GM10266 (cell line): ENCODE measurements around the gene TRERF1.
"Not testable (repeated sequence)": the region's sequence is repeated elsewhere in the genome, so short reads cannot be mapped to it uniquely, and the experiment has no call there.

Source experiments
- DNase-seq: peaks from one replicate; pipeline ENCODE4 v3.0.0; 2012; ENCODE audit errors: extremely low spot score
- TF ChIP-seq, protein P1 (sequence below): IDR thresholded peaks from 2 replicates; pipeline ENCODE4 v1.5.1; 2012; ENCODE audit warnings: mild to moderate bottlenecking, low read depth; ENCODE audit not compliant: control insufficient read depth, insufficient read depth; ENCODE audit errors: missing control alignments

TRERF1 gene

DNA sequence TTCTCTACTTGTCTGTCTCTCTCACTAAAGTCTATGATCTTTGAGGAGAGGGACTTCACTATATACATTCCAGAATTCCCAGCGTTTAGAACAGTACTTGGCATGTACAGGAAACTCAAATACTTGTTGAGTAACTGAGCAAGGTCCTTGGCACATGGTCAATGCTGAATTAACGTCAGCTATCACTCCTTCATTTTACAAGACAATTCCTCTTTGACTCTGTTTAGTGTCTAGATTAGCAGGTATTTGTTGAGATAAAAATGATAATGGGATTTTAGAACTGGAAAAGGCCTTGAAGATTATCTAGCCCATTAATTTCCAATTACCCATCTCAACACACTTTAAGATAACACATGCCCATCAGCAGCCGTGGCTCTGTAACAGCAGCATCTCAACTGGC, 250.3 kb downstream of the TRERF1 start:
- no peak for DNase-seq
- TF ChIP-seq, protein P1, sequence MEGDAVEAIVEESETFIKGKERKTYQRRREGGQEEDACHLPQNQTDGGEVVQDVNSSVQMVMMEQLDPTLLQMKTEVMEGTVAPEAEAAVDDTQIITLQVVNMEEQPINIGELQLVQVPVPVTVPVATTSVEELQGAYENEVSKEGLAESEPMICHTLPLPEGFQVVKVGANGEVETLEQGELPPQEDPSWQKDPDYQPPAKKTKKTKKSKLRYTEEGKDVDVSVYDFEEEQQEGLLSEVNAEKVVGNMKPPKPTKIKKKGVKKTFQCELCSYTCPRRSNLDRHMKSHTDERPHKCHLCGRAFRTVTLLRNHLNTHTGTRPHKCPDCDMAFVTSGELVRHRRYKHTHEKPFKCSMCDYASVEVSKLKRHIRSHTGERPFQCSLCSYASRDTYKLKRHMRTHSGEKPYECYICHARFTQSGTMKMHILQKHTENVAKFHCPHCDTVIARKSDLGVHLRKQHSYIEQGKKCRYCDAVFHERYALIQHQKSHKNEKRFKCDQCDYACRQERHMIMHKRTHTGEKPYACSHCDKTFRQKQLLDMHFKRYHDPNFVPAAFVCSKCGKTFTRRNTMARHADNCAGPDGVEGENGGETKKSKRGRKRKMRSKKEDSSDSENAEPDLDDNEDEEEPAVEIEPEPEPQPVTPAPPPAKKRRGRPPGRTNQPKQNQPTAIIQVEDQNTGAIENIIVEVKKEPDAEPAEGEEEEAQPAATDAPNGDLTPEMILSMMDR, result no peak

GRCh38 chr6:42200035-42200434, 251.7 kb downstream of the TRERF1 start:
- no peak for DNase-seq
- TF ChIP-seq, protein P1, result no peak

- no peak for DNase-seq
- TF ChIP-seq, protein P1, result no peak
Measured at GRCh38 chr6:42199106-42199981, 252.4 kb downstream of the TRERF1 start.

- DNase-seq, result no peak
- TF ChIP-seq, protein P1, result no peak
Measured at GRCh38 chr6:42197555-42198362, 254.0 kb downstream of the TRERF1 start.

- DNase-seq, result no peak
- TF ChIP-seq, protein P1, result no peak
Measured at GRCh38 chr6:42195415-42195814, 256.3 kb downstream of the TRERF1 start.

GRCh38 chr6:42194056-42194455, 257.7 kb downstream of the TRERF1 start:
- DNase-seq, result no peak
- TF ChIP-seq, protein P1, result no peak

- no peak for DNase-seq
Measured at GRCh38 chr6:42193491-42193894, 258.2 kb downstream of the TRERF1 start.

DNA sequence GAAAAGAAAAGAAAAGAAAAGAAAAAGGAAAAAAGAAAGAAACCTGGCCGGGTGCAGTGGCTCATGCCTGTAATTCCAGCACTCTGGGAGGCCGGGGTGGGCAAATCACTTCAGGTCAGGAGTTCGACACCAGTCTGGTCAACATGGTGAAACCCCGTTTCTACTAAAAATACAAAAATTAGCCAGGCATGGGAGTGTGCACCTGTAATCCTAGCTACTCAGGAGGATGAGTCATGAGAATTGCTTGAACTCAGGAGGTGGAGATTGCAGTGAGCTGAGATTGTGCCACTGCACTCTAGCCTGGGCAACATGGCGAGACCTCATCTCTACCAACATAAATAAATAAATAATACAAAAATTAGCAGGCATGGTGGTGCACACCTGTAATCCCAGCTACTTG, 259.3 kb downstream of the TRERF1 start:
- DNase-seq, result not testable (repeated sequence)

More at GRCh38 chr6:42193491-42193894, 258.2 kb downstream of the TRERF1 start:
- TF ChIP-seq, protein P1, result no peak
